Measurements from ENCODE around the gene ZNF358.

The ZNF358 gene

DNA sequence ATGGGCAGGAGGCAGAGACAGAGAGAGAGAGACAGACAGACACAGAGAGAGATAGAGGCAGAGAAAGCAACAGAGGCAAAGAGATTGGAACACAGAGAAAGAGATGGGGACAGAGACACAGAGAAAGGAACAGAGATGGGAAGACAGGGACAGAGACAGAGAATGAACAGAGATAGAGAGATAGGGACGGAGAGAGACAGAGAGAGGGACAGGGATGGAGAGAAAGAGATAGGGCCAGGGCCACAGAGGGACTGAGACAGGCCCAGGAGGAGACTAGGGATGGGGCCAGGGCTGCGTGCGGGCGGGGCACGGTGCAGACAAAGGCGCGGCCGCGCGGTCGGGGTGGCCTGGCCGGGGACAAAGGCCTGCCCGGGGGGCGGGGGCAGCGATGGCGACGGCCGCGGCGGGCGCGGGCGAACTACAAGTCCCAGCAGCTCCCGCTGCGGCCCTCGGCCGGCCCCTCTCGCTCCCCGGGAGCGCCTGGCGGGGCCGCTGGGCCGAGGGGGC lies at the start of gene ZNF358:
TSS of gene ZNF358 (plus strand) at position 459 of the 507 bp plus-strand sequence. CDS start 3,140 bp downstream, outside the sequence.
- no peak for DNase-seq (ENCODE audit: low read depth)

GRCh38 chr19:7467009-7467989 lies 48.6 kb upstream of the ZNF358 start:
- no peak for DNase-seq (ENCODE audit: low read depth)

- no peak for DNase-seq (ENCODE audit: low read depth)
These were observed 47.1 kb upstream of the ZNF358 start for GRCh38 chr19:7468840-7469239.

- DNase-seq (ENCODE audit: low read depth): no peak
These were observed 46.1 kb upstream of the ZNF358 start for GRCh38 chr19:7469669-7470285.

GRCh38 chr19:7470540-7471305 lies 45.2 kb upstream of the ZNF358 start:
- no peak for DNase-seq (ENCODE audit: low read depth)

GRCh38 chr19:7471696-7472615 lies 43.9 kb upstream of the ZNF358 start:
- DNase-seq (ENCODE audit: low read depth): no peak

DNA sequence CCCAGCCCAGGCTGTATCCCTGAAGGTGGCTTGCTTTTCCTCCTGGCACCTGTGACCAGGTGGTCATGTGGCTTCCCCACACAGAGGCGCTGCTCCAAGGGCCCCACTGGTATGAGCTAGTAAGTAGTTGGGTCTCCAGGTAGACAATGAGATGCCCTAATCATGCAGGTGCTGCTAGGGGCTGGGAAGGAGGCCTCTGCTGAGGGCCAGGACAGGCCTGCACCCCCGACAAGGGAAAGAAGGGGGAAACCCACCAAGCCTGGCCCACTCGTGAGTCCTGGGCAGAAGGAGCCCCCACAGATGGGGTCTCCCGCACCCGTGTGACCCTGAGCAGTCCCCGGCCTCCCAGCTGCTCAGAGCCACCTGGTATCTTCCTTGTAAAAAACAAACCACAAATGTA lies 40.2 kb upstream of the ZNF358 start:
- DNase-seq (ENCODE audit: low read depth): no peak

- DNase-seq (ENCODE audit: low read depth): no peak
These were observed 39.7 kb upstream of the ZNF358 start for GRCh38 chr19:7476241-7476640.

DNA sequence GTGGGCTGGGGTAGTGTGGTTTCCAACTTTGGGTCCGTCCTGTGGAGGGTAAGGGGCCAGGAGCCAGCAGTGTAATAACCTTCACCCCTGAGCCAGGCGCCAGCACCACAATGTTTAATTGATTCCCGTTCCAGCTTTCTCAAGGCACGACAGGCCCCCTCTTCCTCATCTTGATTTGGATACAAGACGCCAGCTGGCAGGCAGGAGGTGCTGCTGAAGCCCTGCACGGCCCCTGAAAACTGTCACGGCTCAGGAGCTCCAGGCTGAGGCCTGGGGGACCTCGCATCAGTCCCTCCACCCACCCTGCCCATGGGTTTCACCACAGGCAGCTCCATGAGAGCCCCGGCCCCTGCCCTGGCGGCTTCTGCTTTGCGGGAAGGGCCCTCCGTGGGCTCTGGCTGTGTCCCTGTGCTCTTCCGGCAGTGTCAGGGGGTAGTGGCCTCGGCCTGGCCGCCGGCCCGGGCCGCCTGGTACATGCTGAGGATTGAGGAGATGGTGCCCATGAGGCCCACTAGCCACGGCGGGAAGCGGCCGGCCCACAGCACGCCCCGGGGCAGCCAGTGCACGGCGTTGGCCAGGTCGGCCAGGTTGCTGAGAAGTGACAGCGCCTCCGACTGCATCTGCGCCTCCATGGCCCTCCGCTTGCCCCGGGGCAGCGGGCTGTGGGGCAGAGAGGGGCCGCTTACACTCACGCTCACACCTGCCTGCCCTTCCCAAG lies 39.0 kb upstream of the ZNF358 start:
- DNase-seq (ENCODE audit: low read depth): no peak

- DNase-seq (ENCODE audit: low read depth): no peak
These were observed 38.1 kb upstream of the ZNF358 start for GRCh38 chr19:7477758-7478157.

DNA sequence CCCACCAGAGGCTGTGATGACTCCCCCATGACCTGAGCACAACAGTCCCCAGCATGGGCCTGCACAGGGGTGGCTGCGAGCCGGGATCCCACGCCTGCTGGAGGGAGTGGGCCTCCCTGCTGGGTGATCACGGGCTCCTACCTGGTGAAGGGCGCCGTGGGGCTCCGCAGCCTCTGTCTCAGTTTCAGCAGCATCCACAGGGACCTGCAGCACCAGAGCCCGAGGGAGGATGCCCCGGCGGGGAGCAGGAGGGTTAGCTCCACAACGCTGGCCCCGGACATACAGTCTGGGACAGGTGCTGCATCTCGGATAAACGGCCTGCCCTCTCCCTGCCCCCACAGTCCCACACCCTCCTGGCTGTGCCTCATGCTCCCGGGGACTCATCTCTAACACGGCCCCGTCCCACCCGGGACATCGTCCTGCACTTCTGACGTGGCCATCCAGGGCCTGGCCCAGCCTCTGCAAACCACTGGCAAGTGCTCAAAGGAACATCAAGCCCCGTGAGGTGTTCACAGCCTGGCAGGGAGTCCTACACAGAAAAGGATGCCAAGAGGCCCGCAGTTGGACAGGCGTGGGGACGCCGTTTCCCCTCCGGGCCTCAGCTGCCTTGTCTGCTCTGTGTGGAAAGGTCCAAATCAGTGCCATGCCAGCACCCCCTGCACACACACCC lies 37.6 kb upstream of the ZNF358 start:
- no peak for DNase-seq (ENCODE audit: low read depth)

DNA sequence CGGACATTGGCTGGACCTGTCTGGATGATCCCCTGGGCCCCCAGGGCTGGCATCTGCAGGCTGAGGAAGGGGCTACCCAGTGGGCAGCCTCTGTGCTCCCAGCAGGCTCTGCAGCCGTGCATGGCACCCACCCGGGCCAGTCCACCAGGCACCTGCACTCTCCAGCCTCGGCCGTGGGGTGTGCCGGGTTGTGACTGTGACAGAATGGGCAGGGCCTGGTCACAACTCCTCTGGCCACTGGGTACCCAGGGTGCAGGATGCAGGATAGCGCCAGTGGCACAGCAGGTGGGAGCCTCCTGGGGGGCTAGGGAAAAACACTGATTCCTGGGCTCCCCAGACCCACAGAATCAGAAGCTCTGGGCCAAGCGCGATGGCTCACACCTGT lies 37.1 kb upstream of the ZNF358 start:
- no peak for DNase-seq (ENCODE audit: low read depth)

DNA sequence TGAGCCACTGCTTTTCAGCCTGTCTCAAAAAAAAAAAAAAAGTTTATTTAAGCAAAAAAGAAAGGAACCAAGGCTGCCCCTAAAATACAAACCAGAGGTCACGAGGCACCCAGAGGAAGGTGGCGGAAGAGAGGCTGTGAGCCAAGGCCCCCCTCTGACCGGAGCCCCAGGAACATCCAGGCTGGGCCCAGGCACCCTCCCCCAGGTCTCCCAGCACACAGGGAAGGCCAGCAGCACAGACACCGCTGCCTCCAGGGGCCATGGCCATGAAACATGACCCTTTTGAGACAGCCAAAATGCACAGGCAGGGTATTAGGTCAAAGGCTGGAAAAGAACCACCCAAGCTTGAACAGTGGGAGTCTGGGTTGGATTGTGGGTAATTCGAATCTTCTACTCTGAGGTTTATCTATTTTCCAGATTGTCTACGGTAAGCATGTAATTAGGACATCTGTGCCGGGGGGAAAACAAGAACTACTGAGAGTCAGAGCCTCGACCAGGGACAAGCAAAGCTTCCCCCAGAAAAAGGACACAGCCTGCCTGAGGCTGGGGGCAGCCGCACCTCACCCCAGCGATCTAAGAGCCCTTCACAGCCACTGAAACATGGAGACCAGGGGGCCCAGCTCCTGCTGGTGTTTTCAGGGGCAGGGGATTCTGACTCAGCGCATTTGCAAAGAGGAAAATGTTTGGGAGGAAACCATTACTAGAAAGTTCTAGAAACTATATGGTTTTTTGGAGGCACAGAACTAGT lies 35.5 kb upstream of the ZNF358 start:
- no peak for DNase-seq (ENCODE audit: low read depth)

GRCh38 chr19:7480970-7481255 lies 35.0 kb upstream of the ZNF358 start:
- DNase-seq (ENCODE audit: low read depth): no peak

GRCh38 chr19:7482584-7483439 lies 33.1 kb upstream of the ZNF358 start:
- DNase-seq (ENCODE audit: low read depth): no peak

GRCh38 chr19:7483720-7484201 lies 32.1 kb upstream of the ZNF358 start:
- no peak for DNase-seq (ENCODE audit: low read depth)

GRCh38 chr19:7486923-7487322 lies 29.0 kb upstream of the ZNF358 start:
- no peak for DNase-seq (ENCODE audit: low read depth)

DNA sequence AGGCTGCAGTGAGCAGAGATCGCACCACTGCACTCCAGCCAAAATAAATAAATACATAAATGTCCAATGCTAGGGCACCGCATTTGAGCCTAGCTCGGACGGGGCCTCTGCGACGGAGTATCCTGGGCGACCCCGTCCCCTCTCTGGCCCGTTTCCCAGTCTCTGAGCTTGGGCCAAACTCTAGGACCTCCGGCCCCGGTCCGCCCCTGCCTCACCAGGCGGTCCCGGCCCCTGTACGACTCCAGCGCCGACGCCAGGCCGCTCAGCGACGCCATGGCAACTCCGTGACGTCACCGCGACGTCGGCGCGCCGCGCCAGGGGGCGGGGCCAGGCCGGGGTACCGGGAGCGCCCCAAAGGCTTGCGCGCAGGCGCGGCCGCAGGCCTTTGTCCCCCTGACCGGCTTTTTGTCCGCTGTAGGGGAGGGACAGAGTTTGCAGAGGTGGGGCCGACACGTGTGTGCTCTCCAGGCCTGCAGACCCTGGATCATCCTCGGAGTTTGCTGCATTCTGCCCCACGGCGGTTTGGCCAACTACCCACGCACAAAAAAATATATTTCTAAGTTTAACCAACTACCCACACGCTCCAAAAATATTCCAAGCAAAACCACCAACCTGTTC lies 27.1 kb upstream of the ZNF358 start, which contains the start of gene PEX11G:
TSS of gene PEX11G (minus strand) at position 300 of the 618 bp plus-strand sequence. CDS start at position 275, 25 bp downstream.
- DNase-seq (ENCODE audit: low read depth): peak; percentile 87
